Astrocyte (in vitro differentiated cells and primary cell): ENCODE data around the gene GABBR2. TPM values are rescaled to one million over a fixed set of nuclear protein-coding genes. Genes with fewer than 3 reads are reported as not detected.

ENCODE experiments used
- DNase-seq: peaks from one replicate; pipeline ENCODE4 v3.0.0-alpha.2; 2010; ENCODE audit warnings: low read depth
- FAIRE-seq: peaks from 2 replicates; lab custom pipeline; 2011; peaks lifted over from hg19 to GRCh38; lab: Jason Lieb, UNC
- H2AFZ ChIP-seq: 2 replicates; pipeline ENCODE4 v1.6.0; 2012; ENCODE audit warnings: low read depth, low read length, inconsistent platforms
- H3K27ac ChIP-seq: 2 replicates; pipeline ENCODE4 v1.5.1; 2011; ENCODE audit warnings: low read depth, low read length, inconsistent platforms
- H3K27me3 ChIP-seq: 2 replicates; pipeline ENCODE4 v1.6.0; 2011; ENCODE audit warnings: low read length, inconsistent platforms; ENCODE audit not compliant: insufficient read depth
- H3K36me3 ChIP-seq: 2 replicates; pipeline ENCODE4 v1.5.1; 2011; ENCODE audit warnings: low read length, inconsistent platforms; ENCODE audit not compliant: insufficient read depth
- H3K4me1 ChIP-seq: 2 replicates; pipeline ENCODE4 v1.5.1; 2011; ENCODE audit warnings: low read length, inconsistent platforms; ENCODE audit not compliant: insufficient read depth
- H3K4me2 ChIP-seq: 2 replicates; pipeline ENCODE4 v1.6.0; 2012; ENCODE audit warnings: low read length, inconsistent platforms
- H3K4me3 ChIP-seq: 2 replicates; pipeline ENCODE4 v1.5.1; 2011; ENCODE audit warnings: low read depth, mild to moderate bottlenecking, low read length, inconsistent platforms; ENCODE audit not compliant: insufficient read depth
- H3K79me2 ChIP-seq: 2 replicates; pipeline ENCODE4 v1.6.0; 2012; ENCODE audit warnings: mild to moderate bottlenecking, low read length, inconsistent platforms; ENCODE audit not compliant: insufficient read depth
- H3K9ac ChIP-seq: 2 replicates; pipeline ENCODE4 v1.6.0; 2012; ENCODE audit warnings: mild to moderate bottlenecking, low read length, inconsistent platforms
- H3K9me3 ChIP-seq: 2 replicates; pipeline ENCODE4 v1.5.1; 2012; ENCODE audit warnings: low read depth, mild to moderate bottlenecking, low read length, inconsistent platforms; ENCODE audit not compliant: insufficient read depth
- H4K20me1 ChIP-seq: 2 replicates; pipeline ENCODE4 v1.6.0; 2012; ENCODE audit warnings: low read length, inconsistent platforms; ENCODE audit not compliant: insufficient read depth
- H3K27ac Mint-ChIP-seq: one replicate; pipeline ENCODE4 v1.8.0; 2021; ENCODE audit warnings: mild to moderate bottlenecking, mixed read lengths; ENCODE audit not compliant: unreplicated experiment
- H3K27me3 Mint-ChIP-seq: one replicate; pipeline ENCODE4 v1.8.0; 2021; ENCODE audit warnings: low read depth, mixed read lengths; ENCODE audit not compliant: unreplicated experiment
- H3K36me3 Mint-ChIP-seq: one replicate; pipeline ENCODE4 v1.8.0; 2021; ENCODE audit warnings: low read depth, mixed read lengths; ENCODE audit not compliant: unreplicated experiment
- H3K4me1 Mint-ChIP-seq: one replicate; pipeline ENCODE4 v1.8.0; 2021; ENCODE audit warnings: low read depth, mixed read lengths; ENCODE audit not compliant: unreplicated experiment
- H3K4me3 Mint-ChIP-seq: one replicate; pipeline ENCODE4 v1.8.0; 2021; ENCODE audit warnings: mild to moderate bottlenecking, moderate library complexity, mixed read lengths; ENCODE audit not compliant: unreplicated experiment
- H3K9me3 Mint-ChIP-seq: one replicate; pipeline ENCODE4 v1.8.0; 2021; ENCODE audit warnings: mild to moderate bottlenecking, mixed read lengths; ENCODE audit not compliant: unreplicated experiment
- EZH2 ChIP-seq: IDR thresholded peaks from 2 replicates; pipeline ENCODE4 v1.6.1; 2012; ENCODE audit warnings: mild to moderate bottlenecking, low read length, inconsistent platforms; ENCODE audit not compliant: insufficient read depth
- total RNA-seq: library from RNA; stranded (reverse); gene quantifications from 2 replicates; pipeline ENCODE4 v1.2.1, GENCODE V29; 2021
- TF ChIP-seq, protein P1 (sequence below): IDR thresholded peaks from 2 replicates; pipeline ENCODE4 v1.5.1; 2011; ENCODE audit warnings: low read depth, mild to moderate bottlenecking, inconsistent platforms, low read length, moderate library complexity; ENCODE audit not compliant: insufficient read depth

Gene GABBR2
- total RNA-seq, 1 donor from 2014 or later: 2.0 TPM

GRCh38 chr9:98521141-98521540 is 187.6 kb downstream of the GABBR2 start:
- Histone ChIP-seq H3K4me3 (no peak overlapping the region), H3K9me3 (no peaks in the 10 kb centered on the region), H3K79me2 (no peaks in the 10 kb centered on the region), H2AFZ (peak overlapping the region; percentile 9), H3K27ac (no peak overlapping the region), H3K9ac (no peak overlapping the region), H3K27me3 (no peaks in the 10 kb centered on the region), H3K4me1 (peaks cover 15% of the 10 kb centered on the region), H3K36me3 (no peaks in the 10 kb centered on the region), H4K20me1 (no peaks in the 10 kb centered on the region), H3K4me2 (peak overlapping the region; percentile 37)
- Mint-ChIP-seq H3K9me3 (peaks cover 2% of the 10 kb centered on the region), H3K27me3 (peaks cover 7% of the 10 kb centered on the region), H3K27ac (no peak overlapping the region), H3K4me3 (no peak overlapping the region), H3K36me3 (no peaks in the 10 kb centered on the region), H3K4me1 (peaks cover 9% of the 10 kb centered on the region)
- DNase-seq: peak; percentile 83
- TF ChIP-seq, protein P1, sequence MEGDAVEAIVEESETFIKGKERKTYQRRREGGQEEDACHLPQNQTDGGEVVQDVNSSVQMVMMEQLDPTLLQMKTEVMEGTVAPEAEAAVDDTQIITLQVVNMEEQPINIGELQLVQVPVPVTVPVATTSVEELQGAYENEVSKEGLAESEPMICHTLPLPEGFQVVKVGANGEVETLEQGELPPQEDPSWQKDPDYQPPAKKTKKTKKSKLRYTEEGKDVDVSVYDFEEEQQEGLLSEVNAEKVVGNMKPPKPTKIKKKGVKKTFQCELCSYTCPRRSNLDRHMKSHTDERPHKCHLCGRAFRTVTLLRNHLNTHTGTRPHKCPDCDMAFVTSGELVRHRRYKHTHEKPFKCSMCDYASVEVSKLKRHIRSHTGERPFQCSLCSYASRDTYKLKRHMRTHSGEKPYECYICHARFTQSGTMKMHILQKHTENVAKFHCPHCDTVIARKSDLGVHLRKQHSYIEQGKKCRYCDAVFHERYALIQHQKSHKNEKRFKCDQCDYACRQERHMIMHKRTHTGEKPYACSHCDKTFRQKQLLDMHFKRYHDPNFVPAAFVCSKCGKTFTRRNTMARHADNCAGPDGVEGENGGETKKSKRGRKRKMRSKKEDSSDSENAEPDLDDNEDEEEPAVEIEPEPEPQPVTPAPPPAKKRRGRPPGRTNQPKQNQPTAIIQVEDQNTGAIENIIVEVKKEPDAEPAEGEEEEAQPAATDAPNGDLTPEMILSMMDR: no peak
- TF ChIP-seq EZH2: no peak
- peak; percentile 95 for FAIRE-seq

DNA sequence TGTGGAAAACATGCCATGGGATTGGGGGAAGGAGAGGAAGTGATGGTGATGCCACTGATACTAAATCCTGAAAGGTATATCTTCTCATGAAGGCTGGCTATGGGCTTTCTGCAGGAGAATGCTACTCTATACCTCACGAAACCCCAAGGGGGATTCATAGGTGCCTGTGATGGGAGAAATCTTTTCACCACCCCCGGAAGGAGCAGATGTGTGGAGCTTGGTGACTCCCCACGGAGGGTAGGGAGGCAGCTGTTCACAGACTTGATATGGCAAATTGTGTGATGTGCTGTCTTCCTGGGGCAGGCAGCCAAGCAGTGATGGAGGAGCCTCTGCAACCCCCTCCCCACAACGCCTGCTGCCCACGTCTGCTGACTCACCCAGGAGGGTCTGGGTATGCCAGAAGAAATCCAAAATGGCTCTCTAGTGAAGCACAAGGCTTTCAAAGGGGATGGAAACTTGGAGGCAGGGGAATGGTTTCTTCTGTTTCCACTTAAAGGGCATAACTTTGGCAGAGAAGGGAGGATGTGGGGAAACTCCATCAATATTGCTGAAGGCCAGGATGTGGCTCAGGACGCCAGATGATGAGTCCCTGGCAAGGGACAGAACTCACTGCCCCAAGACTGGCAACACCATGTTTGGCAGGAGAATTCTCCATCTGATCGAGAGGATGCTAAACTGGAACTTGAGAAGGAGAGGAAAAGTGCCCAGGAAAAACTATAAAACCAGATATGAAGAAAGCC is 188.3 kb downstream of the GABBR2 start:
- H2AFZ ChIP-seq: peak overlapping the region; percentile 19
- peaks cover 9% of the 10 kb centered on the region for H3K4me1 Mint-ChIP-seq
- no peak for TF ChIP-seq EZH2
- TF ChIP-seq, protein P1: no peak
- no peak overlapping the region for H3K4me3 ChIP-seq
- DNase-seq: peak; percentile 39
- H3K36me3 ChIP-seq: no peaks in the 10 kb centered on the region
- H3K9me3 ChIP-seq: no peaks in the 10 kb centered on the region
- no peaks in the 10 kb centered on the region for H4K20me1 ChIP-seq
- H3K27ac Mint-ChIP-seq: no peak overlapping the region
- no peak overlapping the region for H3K27ac ChIP-seq
- H3K9ac ChIP-seq: no peak overlapping the region
- peaks cover 15% of the 10 kb centered on the region for H3K27me3 Mint-ChIP-seq
- peak overlapping the region; percentile 37 for H3K4me2 ChIP-seq
- H3K4me1 ChIP-seq: peaks cover 15% of the 10 kb centered on the region
- no peak overlapping the region for H3K4me3 Mint-ChIP-seq
- H3K79me2 ChIP-seq: no peaks in the 10 kb centered on the region
- FAIRE-seq: no peak
- no peaks in the 10 kb centered on the region for H3K36me3 Mint-ChIP-seq
- H3K27me3 ChIP-seq: no peaks in the 10 kb centered on the region
- H3K9me3 Mint-ChIP-seq: peaks cover 2% of the 10 kb centered on the region

GRCh38 chr9:98519641-98520040 is 189.1 kb downstream of the GABBR2 start:
- Mint-ChIP-seq H3K9me3 (peaks cover 2% of the 10 kb centered on the region), H3K27me3 (peaks cover 15% of the 10 kb centered on the region), H3K4me1 (peaks cover 9% of the 10 kb centered on the region), H3K27ac (no peak overlapping the region), H3K4me3 (no peak overlapping the region), H3K36me3 (no peaks in the 10 kb centered on the region)
- no peaks in the 10 kb centered on the region for H4K20me1 ChIP-seq
- FAIRE-seq (no peak), DNase-seq (no peak)
- no peaks in the 10 kb centered on the region for H3K9me3 ChIP-seq
- no peaks in the 10 kb centered on the region for H3K79me2 ChIP-seq
- no peak overlapping the region for H3K4me3 ChIP-seq
- H3K27me3 ChIP-seq: no peaks in the 10 kb centered on the region
- H3K27ac ChIP-seq: no peak overlapping the region
- TF ChIP-seq EZH2: no peak
- TF ChIP-seq, protein P1: no peak
- no peak overlapping the region for H2AFZ ChIP-seq
- no peak overlapping the region for H3K4me2 ChIP-seq
- peaks cover 15% of the 10 kb centered on the region for H3K4me1 ChIP-seq
- no peak overlapping the region for H3K9ac ChIP-seq
- no peaks in the 10 kb centered on the region for H3K36me3 ChIP-seq
